Kidney glomerular epithelial cell (primary cell): Measurements from ENCODE around the gene PES1.
"Not testable (repeated sequence)": the region's sequence is repeated elsewhere in the genome, so short reads cannot be mapped to it uniquely, and the experiment has no call there.

Experiments
- DNase-seq: peaks from one replicate; lab custom pipeline; 2025; lab: John Stamatoyannopoulos, UW

PES1 gene

GRCh38 chr22:30607939-30608338, 16.2 kb upstream of the PES1 start:
- DNase-seq, result no peak

- no peak for DNase-seq
Measured at GRCh38 chr22:30607300-30607930, 15.7 kb upstream of the PES1 start.

- DNase-seq, result peak; percentile 71
Measured at GRCh38 chr22:30606455-30607299, 15.0 kb upstream of the PES1 start, which contains the start of gene TCN2. Gene TCN2 (plus strand): TSS chr22:30607174. CDS start chr22:30607332, 158 bp downstream.

- peak; percentile 28 for DNase-seq
Measured at GRCh38 chr22:30605449-30606110, 13.9 kb upstream of the PES1 start.

GRCh38 chr22:30604723-30605122, 13.0 kb upstream of the PES1 start:
- no peak for DNase-seq

GRCh38 chr22:30603801-30604200, 12.1 kb upstream of the PES1 start:
- no peak for DNase-seq

- peak; percentile 30 for DNase-seq
Measured at GRCh38 chr22:30602049-30602448, 10.3 kb upstream of the PES1 start.

- no peak for DNase-seq
Measured at GRCh38 chr22:30601464-30601863, 9.8 kb upstream of the PES1 start.

- DNase-seq, result no peak
Measured at GRCh38 chr22:30600921-30601320, 9.2 kb upstream of the PES1 start.

GRCh38 chr22:30598986-30599385, 7.3 kb upstream of the PES1 start:
- DNase-seq, result no peak

- DNase-seq, result no peak
Measured at GRCh38 chr22:30596886-30597285, 5.2 kb upstream of the PES1 start.

- no peak for DNase-seq
Measured at GRCh38 chr22:30596199-30596598, 4.5 kb upstream of the PES1 start.

- DNase-seq, result not testable (repeated sequence)
Measured at GRCh38 chr22:30592360-30592713, 627 bp upstream of the PES1 start.

GRCh38 chr22:30591191-30591587, 521 bp downstream of the PES1 start:
- DNase-seq, result peak; percentile 11

GRCh38 chr22:30586414-30586813, 5.3 kb downstream of the PES1 start:
- DNase-seq, result no peak

GRCh38 chr22:30584441-30584840, 7.3 kb downstream of the PES1 start:
- no peak for DNase-seq

- DNase-seq, result no peak
Measured at GRCh38 chr22:30582788-30583545, 8.7 kb downstream of the PES1 start.

- DNase-seq, result no peak
Measured at GRCh38 chr22:30582051-30582450, 9.7 kb downstream of the PES1 start.

- no peak for DNase-seq
Measured at GRCh38 chr22:30580896-30581295, 10.8 kb downstream of the PES1 start.

- no peak for DNase-seq
Measured at GRCh38 chr22:30578481-30578880, 13.2 kb downstream of the PES1 start.

- no peak for DNase-seq
Measured at GRCh38 chr22:30575859-30576258, 15.9 kb downstream of the PES1 start.

GRCh38 chr22:30574997-30575671, 16.6 kb downstream of the PES1 start:
- no peak for DNase-seq
